ENCODE results near the gene EFCAB11. TPM values are rescaled to one million over a fixed set of nuclear protein-coding genes. Genes with fewer than 3 reads are reported as not detected.

The EFCAB11 gene
- total and polyA plus RNA-seq, 2 of the 4 experiments (the other 2 are of a cell fraction): 2.2 to 5.3 TPM

- peaks cover 2% of the 10 kb centered on the region; the same call in 1 of the 2 replicates for H3K36me3 ChIP-seq (ENCODE audit: control insufficient read depth, insufficient read depth, low read length)
- no peak overlapping the region for H3K27ac ChIP-seq (ENCODE audit: insufficient read depth, low read length)
- no peak overlapping the region for H3K56ac ChIP-seq (ENCODE audit: extremely low read depth, insufficient read depth, low read length)
- peak overlapping the region; percentile 7 for H2BK5ac ChIP-seq (ENCODE audit: low read depth, low read length, poor library complexity, severe bottlenecking)
- POLR2A ChIA-PET (ENCODE audit: unreplicated experiment): no interaction called here
- H2AK5ac ChIP-seq (ENCODE audit: low read depth, low read length): no peak overlapping the region
- no peaks in the 10 kb centered on the region for H4K20me1 ChIP-seq (ENCODE audit: insufficient read depth, low read length)
- peak overlapping the region; percentile 82 for H4K91ac ChIP-seq (ENCODE audit: insufficient read depth, low read depth, low read length)
- in situ Hi-C loops (cut with MboI; ENCODE audit: low sequenced_read_pairs): no loop called here
- no peak overlapping the region for H3K9ac ChIP-seq (ENCODE audit: low read depth, low read length)
- CTCF ChIA-PET: interaction anchor here (1.3 kb wide), 1 partner anchor 13 kb away, joined by 3 read pairs; no protein-coding TSS in a partner anchor
- peaks cover 0 to 7% of the 10 kb centered on the region in 2 experiments; a peak in 1 of 4 replicates for H3K79me1 ChIP-seq (ENCODE audit: low read depth in 1 of 2, low read length in 2 of 2)
- DNase-seq: no peak
- no peak overlapping the region for H3K4me2 ChIP-seq (ENCODE audit: low read depth, low read length)
- no peak overlapping the region for H2AK9ac ChIP-seq (replicated peaks; ENCODE audit: low read depth, low read length, poor library complexity)
- H3K9me1 ChIP-seq (ENCODE audit: insufficient read depth, low read length): no peaks in the 10 kb centered on the region
- no TSS peak for BruUV-seq (replicated peaks)
- H3K4ac ChIP-seq (ENCODE audit: low read depth, low read length): peak overlapping the region; percentile 31; the same call in 1 of the 2 replicates
- no peak overlapping the region for H3K23ac ChIP-seq (ENCODE audit: low read depth, low read length)
- TF ChIP-seq RFX5 (IDR thresholded peaks at IDR 0.05; ENCODE audit: low read depth, low read length): no peak
- no peak for TF ChIP-seq ELK1 (IDR thresholded peaks at IDR 0.05; ENCODE audit: borderline replicate concordance, low read depth, low read length)
- no peak for TF ChIP-seq USF2 (IDR thresholded peaks at IDR 0.05; ENCODE audit: low read depth, low read length)
- no peak for TF ChIP-seq FOS (IDR thresholded peaks at IDR 0.05; ENCODE audit: low read depth, low read length)
- no peak for TF ChIP-seq SMC3 (IDR thresholded peaks at IDR 0.05; ENCODE audit: low read depth, low read length)
- no peak for TF ChIP-seq MXI1 (IDR thresholded peaks at IDR 0.05; ENCODE audit: borderline replicate concordance, low read depth, low read length)
- TF ChIP-seq NFE2L2 (IDR thresholded peaks at IDR 0.05; ENCODE audit: low read depth, low read length): no peak
- no peak for TF ChIP-seq POLR2A (IDR thresholded peaks at IDR 0.05; ENCODE audit: low read depth, low read length)
- TF ChIP-seq CTCF (conservative IDR thresholded peaks at IDR 0.05; ENCODE audit: low read depth, low read length): no peak
- H3K27me3 ChIP-seq (ENCODE audit: control insufficient read depth, insufficient read depth, low read length): no peaks in the 10 kb centered on the region
- peak overlapping the region; percentile 81; the same call in 1 of the 2 replicates for H2BK20ac ChIP-seq (ENCODE audit: low read depth, low read length)
- peak overlapping the region; percentile 93; the same call in 1 of the 2 replicates for H3K18ac ChIP-seq (ENCODE audit: low read depth, low read length)
- no peak overlapping the region for H2AFZ ChIP-seq (replicated peaks; ENCODE audit: low read length, poor library complexity)
- no peak overlapping the region for H3K14ac ChIP-seq (replicated peaks; ENCODE audit: low read depth, low read length)
- intact Hi-C loops (cut with micrococcal nuclease): no loop called here
- WGBS, 2 experiments (ENCODE audit: extremely low coverage in 2 of 2, insufficient read length in 1 of 2): no CpG with 5 or more reads among the region's 4 CpGs
- H3K4me3 ChIP-seq (ENCODE audit: insufficient read depth, low read depth, low read length): no peak overlapping the region
- H4K8ac ChIP-seq (ENCODE audit: low read depth in 2 of 2, low read length in 2 of 2): peak overlapping the region; percentile 46 to 75; a peak in 2 of 4 replicates
- dilution Hi-C loops (cut with HindIII; ENCODE audit: low sequenced_read_pairs, unreplicated experiment): no loop called here
- peak overlapping the region; percentile 69; the same call in 1 of the 2 replicates for H2BK120ac ChIP-seq (ENCODE audit: low read depth, low read length)
- H3K4me1 ChIP-seq (ENCODE audit: control insufficient read depth, insufficient read depth, low read length): peaks cover 9% of the 10 kb centered on the region
- no peaks in the 10 kb centered on the region for H3K9me3 ChIP-seq (ENCODE audit: control insufficient read depth, insufficient read depth, low read length)
- H4K5ac ChIP-seq (ENCODE audit: low read depth, low read length): peak overlapping the region; percentile 77; the same call in 1 of the 2 replicates
- ATAC-seq (ENCODE audit: low read depth): no peak
- H2BK15ac ChIP-seq (ENCODE audit: low read depth, low read length): peak overlapping the region; percentile 86; the same call in 1 of the 3 replicates
These were observed 51.6 kb downstream of the EFCAB11 start for GRCh38 chr14:89902881-89903280.
